LNCAP (cell line): ENCODE data around the gene OR2B2.

Source experiments
- CTCF ChIP-seq: fragments of 450-650 bp; IDR thresholded peaks from 2 replicates; pipeline ENCODE4 v1.5.1; 2017; ENCODE audit warnings: mild to moderate bottlenecking

The OR2B2 gene

DNA sequence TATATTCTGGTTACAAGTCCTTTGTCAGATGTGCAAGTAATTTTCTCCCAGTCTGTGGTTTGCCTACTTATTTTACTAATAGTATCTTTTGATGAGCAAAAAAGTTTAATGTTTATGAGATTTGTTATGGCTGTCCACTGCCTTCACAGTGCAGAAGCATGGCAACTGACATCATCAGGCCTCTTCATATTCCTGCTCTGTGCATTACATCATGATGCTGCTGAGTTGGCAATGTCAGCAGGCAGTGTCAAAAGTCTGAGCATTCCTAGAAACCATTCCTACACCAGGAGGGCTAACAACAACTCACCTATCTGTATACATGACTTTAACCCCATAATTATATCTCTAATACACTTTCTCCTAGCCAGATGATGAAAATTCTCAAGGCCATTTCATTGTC, 10.8 kb upstream of the OR2B2 start:
- no peak for TF ChIP-seq CTCF

DNA sequence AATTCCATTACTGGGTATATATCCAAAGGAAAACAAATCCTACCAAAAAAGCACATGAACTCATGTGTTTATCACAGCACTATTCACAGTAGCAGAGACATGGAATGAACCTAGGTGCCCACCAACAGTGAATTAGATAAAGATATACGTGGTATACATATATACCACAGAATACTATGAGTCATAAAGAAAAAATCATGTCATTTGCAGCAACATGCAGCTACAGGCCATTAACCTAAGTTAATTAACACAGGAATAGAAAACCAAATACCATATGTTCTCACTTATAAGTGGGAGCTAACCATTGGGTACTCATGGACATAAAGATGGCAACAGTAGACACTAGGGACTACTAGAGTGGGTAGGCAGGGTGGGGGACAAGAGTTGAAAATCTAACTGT, 4.2 kb downstream of the OR2B2 start:
- no peak for TF ChIP-seq CTCF

GRCh38 chr6:27902335-27903314, 9.6 kb downstream of the OR2B2 start:
- no peak for TF ChIP-seq CTCF

DNA sequence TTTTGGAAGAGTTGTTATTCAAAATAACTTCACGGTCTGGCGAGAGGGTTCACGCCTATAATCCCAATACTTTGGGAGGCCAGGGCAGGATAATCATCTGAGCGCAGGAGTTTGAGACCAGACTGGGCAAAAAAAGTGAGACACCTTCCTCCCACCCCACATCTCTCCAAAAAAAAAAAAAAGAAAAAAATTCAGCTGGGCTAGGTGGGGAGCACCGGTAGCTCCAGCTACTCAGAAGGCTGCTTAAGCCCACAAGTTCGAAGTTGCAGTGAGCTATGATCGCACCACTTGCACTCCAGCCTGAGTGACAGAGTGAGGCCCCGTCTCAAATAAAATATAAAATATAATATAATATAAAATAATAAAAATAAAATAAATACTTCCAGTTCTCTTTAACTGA, 10.4 kb downstream of the OR2B2 start:
- TF ChIP-seq CTCF, result no peak

DNA sequence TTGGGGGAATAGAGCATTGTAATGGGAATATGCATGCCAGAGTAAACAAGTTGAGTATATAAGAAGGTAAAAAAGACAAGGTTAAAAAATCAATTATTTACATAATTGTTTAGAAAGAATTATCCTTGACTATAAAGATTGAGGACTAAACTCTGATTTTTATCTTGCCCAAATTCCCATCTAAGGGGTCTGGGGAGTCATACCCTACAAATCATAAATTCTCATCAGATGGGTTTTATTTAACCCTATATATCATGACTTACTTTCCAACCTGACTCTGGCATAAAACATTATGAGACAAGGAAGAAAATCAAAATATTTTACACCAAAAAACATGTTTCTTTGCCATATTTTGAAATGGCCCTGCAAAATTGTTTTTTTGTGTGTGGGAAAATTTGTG, 12.7 kb downstream of the OR2B2 start:
- no peak for TF ChIP-seq CTCF

- no peak for TF ChIP-seq CTCF
Observed at GRCh38 chr6:27897580-27898206, 14.5 kb downstream of the OR2B2 start.

GRCh38 chr6:27896398-27896796, 15.8 kb downstream of the OR2B2 start:
- no peak for TF ChIP-seq CTCF
